Heart left ventricle (tissue), 13 donors: ENCODE results near the gene CTCF.

ENCODE experiments used
- POLR2A ChIP-seq, 2 donors: fragments of 450-650 bp; IDR thresholded peaks; one replicate each; pipeline ENCODE4 v1.6.1; 2017; ENCODE audit warnings: antibody characterized with exemption in 2 of 2, mild to moderate bottlenecking in 2 of 2, moderate library complexity in 2 of 2
- TF ChIP-seq, protein P1 (sequence below), 12 donors: fragments of 200-600 bp; sonication (generic) in 4 of 12; IDR thresholded peaks; one replicate each; pipeline versions ENCODE4 v1.5.0 to v1.8.0; 2018 to 2022; ENCODE audit warnings: antibody characterized with exemption in 12 of 12, mild to moderate bottlenecking in 5 of 12
- donor health status: ischemic (EF 13 %, LVEDD 7.1; RV severe dilation, severe dysfunction).
- donor health status: DM: no; HTN: yes; CAD: no.
- donor health status: DM: no; HTN: no; CAD: no.
- donor health status: ischemic (EF 25% LVEDD 6.9; RV normal size, moderate dysfunction).
- donor health status: ischemic (EF 25% LVEDD 5.7; RV mildly dilated, moderate dysfunction).
- donor health status: ischemic (EF 35%, LVEDD 5.7; RV mildly dilated, moderate dysfunction).
- donor health status: nonischemic (EF 11% LVEDD 7.7; RV severe dilation, severe dysfunction).
- donor health status: DM: yes; HTN: yes; CAD: no.
- donor health status: PGD.
- donor health status: ischemic (EF 29% LVEDD 5.4; RV normal size, mild dysfunction).
- donor health status: nonischemic (EF 23%, LVEDD 6.1; RV moderate dilation, normal function).

DNA sequence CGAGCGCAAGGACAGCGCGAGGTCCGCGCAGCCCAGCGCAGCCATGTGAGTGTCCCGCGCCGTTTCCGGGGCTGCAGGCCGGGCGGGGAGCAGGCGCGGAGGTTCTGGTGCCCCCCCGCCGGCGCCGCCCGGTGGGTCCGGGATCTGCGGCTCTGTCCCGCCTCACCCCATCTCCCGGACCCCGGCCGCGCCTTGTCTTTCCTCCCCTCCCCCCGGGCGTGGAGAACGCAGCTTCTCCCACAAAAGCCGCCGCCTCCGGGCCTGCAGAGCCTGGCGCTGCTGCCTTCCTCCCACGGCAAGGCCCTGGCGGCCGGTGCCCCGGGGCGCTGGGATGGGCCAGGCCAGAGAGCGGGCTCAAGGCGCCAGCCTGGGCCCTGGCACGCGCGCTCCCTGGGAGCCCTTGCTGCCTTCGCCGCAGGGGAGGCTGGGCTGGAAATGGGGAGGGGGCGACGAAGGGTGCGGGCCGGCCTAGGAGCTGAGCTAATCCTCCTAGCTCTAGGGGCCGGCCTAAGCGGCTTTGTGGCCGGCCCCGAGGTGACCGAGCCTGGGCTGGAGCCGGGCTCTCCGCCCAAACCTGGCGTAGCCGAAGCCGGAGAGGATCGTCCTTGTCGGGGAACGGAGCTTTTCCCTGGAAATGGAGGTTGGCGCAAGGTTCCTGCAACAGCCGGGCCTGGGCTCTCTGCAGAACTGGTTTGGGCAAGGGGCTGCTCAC, 33.3 kb upstream of the CTCF start:
- peak in 1 of 2 donors; percentile 85 for TF ChIP-seq POLR2A (IDR thresholded peaks at IDR 0.05)
- TF ChIP-seq, protein P1, sequence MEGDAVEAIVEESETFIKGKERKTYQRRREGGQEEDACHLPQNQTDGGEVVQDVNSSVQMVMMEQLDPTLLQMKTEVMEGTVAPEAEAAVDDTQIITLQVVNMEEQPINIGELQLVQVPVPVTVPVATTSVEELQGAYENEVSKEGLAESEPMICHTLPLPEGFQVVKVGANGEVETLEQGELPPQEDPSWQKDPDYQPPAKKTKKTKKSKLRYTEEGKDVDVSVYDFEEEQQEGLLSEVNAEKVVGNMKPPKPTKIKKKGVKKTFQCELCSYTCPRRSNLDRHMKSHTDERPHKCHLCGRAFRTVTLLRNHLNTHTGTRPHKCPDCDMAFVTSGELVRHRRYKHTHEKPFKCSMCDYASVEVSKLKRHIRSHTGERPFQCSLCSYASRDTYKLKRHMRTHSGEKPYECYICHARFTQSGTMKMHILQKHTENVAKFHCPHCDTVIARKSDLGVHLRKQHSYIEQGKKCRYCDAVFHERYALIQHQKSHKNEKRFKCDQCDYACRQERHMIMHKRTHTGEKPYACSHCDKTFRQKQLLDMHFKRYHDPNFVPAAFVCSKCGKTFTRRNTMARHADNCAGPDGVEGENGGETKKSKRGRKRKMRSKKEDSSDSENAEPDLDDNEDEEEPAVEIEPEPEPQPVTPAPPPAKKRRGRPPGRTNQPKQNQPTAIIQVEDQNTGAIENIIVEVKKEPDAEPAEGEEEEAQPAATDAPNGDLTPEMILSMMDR (IDR thresholded peaks at IDR 0.05): peak in 1 of 12 donors; percentile 5
